K562 (cell line): ENCODE measurements around the gene ZNF148. TPM values are rescaled to one million over a fixed set of nuclear protein-coding genes. Genes with fewer than 3 reads are reported as not detected.

Source experiments
- MGA ChIP-seq: fragments of 450-650 bp; IDR thresholded peaks from 2 replicates; pipeline ENCODE4 v1.6.1; 2016; ENCODE audit warnings: mild to moderate bottlenecking, moderate library complexity
- POLR2AphosphoS2 ChIP-seq: IDR thresholded peaks from 2 replicates; pipeline ENCODE4 v1.6.1; 2012; ENCODE audit warnings: low read length, improper control_type of control experiment
- TAF15 ChIP-seq: fragments of 200-400 bp; formaldehyde crosslinking; IDR thresholded peaks from 2 replicates; pipeline ENCODE4 v1.6.1; 2017; ENCODE audit warnings: mild to moderate bottlenecking, low read depth, low read length, moderate library complexity
- TFE3 ChIP-seq: fragments of 450-650 bp; formaldehyde crosslinking; IDR thresholded peaks from 2 replicates; pipeline ENCODE4 v1.4.0; 2020; ENCODE audit warnings: mild to moderate bottlenecking, mixed read lengths
- TOE1 ChIP-seq, 2 experiments: fragments of 450-650 bp in 1 of 2; sonication (generic) in 1 of 2; formaldehyde crosslinking in 1 of 2; IDR thresholded peaks; 2 replicates each; pipeline versions ENCODE4 v1.7.1 to v1.8.0; 2016 to 2022; ENCODE audit warnings: borderline replicate concordance in 2 of 2, mild to moderate bottlenecking in 2 of 2, antibody characterized with exemption in 1 of 2, inconsistent platforms in 1 of 2, low read depth in 1 of 2, missing genetic modification reagents in 1 of 2, moderate library complexity in 1 of 2
- ZKSCAN1 ChIP-seq: fragments of 150-350 bp; IDR thresholded peaks from 2 replicates; pipeline ENCODE4 v1.6.1; 2016; ENCODE audit warnings: low read depth, low read length
- polyA plus RNA-seq, 8 experiments: library from polyadenylated mRNA; depleted of rRNA in 4 of 8; stranded (reverse) in 5 of 8; unstranded in 3 of 8; fragments of >200 nt; fragmentation: Nextera tagmentation in 2 of 8; fragmentation: Illumina TruSeq in 1 of 8; extraction: Ambion mirVana in 2 of 8; extraction: Trizol in 1 of 8; gene quantifications; 2 replicates each; pipeline versions ENCODE4 v1.2.1 to v1.2.3, GENCODE V29; 2011 to 2014; ENCODE audit warnings: inconsistent platforms in 1 of 8, missing spikeins in 1 of 8
- total RNA-seq, 7 experiments: library from RNA; depleted of rRNA in 6 of 7; stranded (reverse); fragments of >200 nt in 6 of 7; fragmentation: Illumina TruSeq in 2 of 7; extraction: Trizol in 2 of 7; gene quantifications; 2 replicates each; pipeline versions ENCODE4 v1.2.1 to v1.2.3, GENCODE V29; 2011 to 2021; ENCODE audit warnings: low replicate concordance in 1 of 7

Gene ZNF148
- total and polyA plus RNA-seq, 9 of the 15 experiments (the other 6 are each of a cell fraction or from before 2014, with no cell fraction given), result 2.7 to 15.1 (median 8.3) TPM

GRCh38 chr3:125313060-125313635, 62.0 kb downstream of the ZNF148 start (continued):
- TF ChIP-seq MGA (0 out of 2 replicates have a peak, but pooled peaks have one; percentile 28), TFE3 (CRISPR knock-in tag) (peak; percentile 11; the same call in 1 of the 2 replicates), POLR2AphosphoS2 (no peak), TOE1 (IDR thresholded peaks at IDR 0.05; ENCODE audit: borderline replicate concordance) (no peak), TOE1 (CRISPR knock-in tag; IDR thresholded peaks at IDR 0.05; ENCODE audit: borderline replicate concordance, low read depth) (no peak), TAF15 (no peak), ZKSCAN1 (no peak)
